Coronary artery (tissue), 2 donors: ENCODE measurements around the gene UNC119B.
A peak's percentile ranks its signal among the peaks of the same experiment; 100 is the strongest.

Experiments used
- DNase-seq: peaks from one replicate; pipeline ENCODE4 v3.0.0-alpha.2; 2017; ENCODE audit warnings: low spot score
- H3K27ac ChIP-seq, 2 donors: fragments of 200-600 bp; sonication (generic); one replicate each; pipeline ENCODE4 v1.5.1; 2016 to 2019
- H3K4me3 ChIP-seq: fragments of 200-600 bp; sonication (generic); 2 replicates; pipeline ENCODE4 v1.5.1; 2016; ENCODE audit warnings: mild to moderate bottlenecking, moderate library complexity
- CTCF ChIP-seq: fragments of 200-600 bp; sonication (generic); IDR thresholded peaks from one replicate; pipeline ENCODE4 v1.5.1; 2019; ENCODE audit warnings: antibody characterized with exemption

The UNC119B gene

GRCh38 chr12:120708651-120709050, 1.6 kb upstream of the UNC119B start:
- H3K4me3 ChIP-seq, result no peak overlapping the region
- DNase-seq, result no peak
- TF ChIP-seq CTCF, result no peak
- no peak overlapping the region for H3K27ac ChIP-seq

- H3K4me3 ChIP-seq, result peak overlapping the region; percentile 78
- H3K27ac ChIP-seq, result peak overlapping the region; percentile 84 to 93
- no peak for DNase-seq
- no peak for TF ChIP-seq CTCF
Measured at GRCh38 chr12:120710805-120711296, 593 bp downstream of the UNC119B start.

GRCh38 chr12:120711411-120711810, 1.2 kb downstream of the UNC119B start:
- peak overlapping the region; percentile 84 to 93 for H3K27ac ChIP-seq
- peak overlapping the region; percentile 78 for H3K4me3 ChIP-seq
- TF ChIP-seq CTCF, result no peak
- no peak for DNase-seq

GRCh38 chr12:120712610-120713009, 2.4 kb downstream of the UNC119B start:
- H3K27ac ChIP-seq, result no peak overlapping the region

GRCh38 chr12:120713861-120714482, 3.7 kb downstream of the UNC119B start:
- DNase-seq, result no peak
- Histone ChIP-seq H3K27ac (no peak overlapping the region), H3K4me3 (no peak overlapping the region)
- TF ChIP-seq CTCF, result peak; percentile 76

More at GRCh38 chr12:120712610-120713009, 2.4 kb downstream of the UNC119B start:
- TF ChIP-seq CTCF, result no peak
- no peak for DNase-seq
- H3K4me3 ChIP-seq, result no peak overlapping the region

GRCh38 chr12:120718055-120718454, 7.8 kb downstream of the UNC119B start:
- Histone ChIP-seq H3K27ac (no peak overlapping the region), H3K4me3 (no peak overlapping the region)
- DNase-seq, result no peak
- no peak for TF ChIP-seq CTCF

GRCh38 chr12:120719072-120719471, 8.8 kb downstream of the UNC119B start:
- H3K4me3 ChIP-seq, result no peak overlapping the region
- H3K27ac ChIP-seq, result no peak overlapping the region
- no peak for DNase-seq
- no peak for TF ChIP-seq CTCF
